Stimulated activated effector memory CD8-positive, alpha-beta T cell treated with anti-CD3 and anti-CD28 coated beads, Interleukin-12 subunit alpha, Interleukin-12 subunit beta, amount 100 ng/mL, for 72 hours (primary cell): ENCODE measurements around the gene KIAA0825.

Experiments used
- ATAC-seq: fragments of 150-1000 bp; cut with Tn5 transposase; 2 replicates; pipeline ENCODE4 v1.10.0; 2021
- DNase-seq, 2 donors: peaks; one replicate each; pipeline ENCODE4 v3.0.0; 2021 to 2022; ENCODE audit warnings: low spot score in 2 of 2
- H3K27ac Mint-ChIP-seq: one replicate; pipeline ENCODE4 v1.8.0; 2022; ENCODE audit warnings: mild to moderate bottlenecking, mixed read lengths
- H3K36me3 Mint-ChIP-seq: one replicate; pipeline ENCODE4 v1.8.0; 2022; ENCODE audit warnings: mild to moderate bottlenecking, mixed read lengths
- H3K4me1 Mint-ChIP-seq: one replicate; pipeline ENCODE4 v1.8.0; 2022; ENCODE audit warnings: mixed read lengths
- H3K4me3 Mint-ChIP-seq: one replicate; pipeline ENCODE4 v1.8.0; 2022; ENCODE audit warnings: mild to moderate bottlenecking, mixed read lengths
- H3K9me3 Mint-ChIP-seq: one replicate; pipeline ENCODE4 v1.8.0; 2022; ENCODE audit warnings: mixed read lengths

The KIAA0825 gene

DNA sequence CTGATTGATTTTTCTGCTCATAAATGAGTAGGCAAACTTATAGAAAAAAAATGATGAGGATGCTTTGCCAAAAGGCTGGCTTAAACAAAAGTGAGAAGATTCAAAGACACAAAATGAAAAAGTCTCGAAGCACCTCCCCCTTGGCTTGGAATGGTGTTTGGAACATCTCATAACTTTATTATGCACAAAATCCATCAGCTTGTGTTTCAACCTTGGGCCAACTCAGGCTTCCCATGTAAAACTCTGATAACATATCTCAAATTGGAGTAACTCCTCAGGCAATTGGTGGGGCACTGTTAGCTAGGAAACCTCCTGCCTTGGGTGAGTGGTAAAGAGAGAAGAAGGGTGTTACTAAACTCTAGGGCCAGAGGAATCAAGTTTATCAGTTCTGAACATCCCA is 176.3 kb downstream of the KIAA0825 start:
- ATAC-seq (no peak), DNase-seq (no peak)
- Mint-ChIP-seq H3K27ac (no peak overlapping the region), H3K4me1 (no peaks in the 10 kb centered on the region), H3K4me3 (no peak overlapping the region), H3K36me3 (no peaks in the 10 kb centered on the region), H3K9me3 (no peaks in the 10 kb centered on the region)

GRCh38 chr5:94440015-94440414 is 178.4 kb downstream of the KIAA0825 start:
- Mint-ChIP-seq H3K27ac (no peak overlapping the region), H3K9me3 (no peaks in the 10 kb centered on the region), H3K4me3 (no peak overlapping the region), H3K36me3 (no peaks in the 10 kb centered on the region), H3K4me1 (no peaks in the 10 kb centered on the region)
- ATAC-seq: no peak
- no peak for DNase-seq

GRCh38 chr5:94433397-94434163 is 184.8 kb downstream of the KIAA0825 start:
- DNase-seq: no peak
- ATAC-seq: no peak

DNA sequence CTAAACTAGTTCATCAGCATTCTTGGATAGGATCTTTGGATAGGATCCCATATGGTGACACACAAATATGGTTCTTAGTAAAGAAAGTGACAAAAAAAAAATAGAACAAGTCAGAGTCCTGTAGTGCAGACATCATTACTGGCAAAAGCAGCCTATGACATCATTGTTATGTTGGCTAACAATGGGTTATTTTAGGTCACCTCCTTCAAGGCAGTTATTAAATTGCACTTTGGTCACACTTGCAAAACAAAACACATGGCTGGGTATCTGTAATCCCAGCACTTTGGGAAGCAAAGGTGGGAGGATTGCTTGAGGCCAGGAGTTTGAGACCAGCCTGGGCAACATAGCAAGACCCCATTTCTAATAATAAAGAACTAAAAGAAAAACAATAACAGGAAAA is 185.9 kb downstream of the KIAA0825 start:
- Mint-ChIP-seq H3K4me1 (no peaks in the 10 kb centered on the region), H3K27ac (no peak overlapping the region), H3K4me3 (no peak overlapping the region), H3K9me3 (peaks cover 6% of the 10 kb centered on the region), H3K36me3 (no peaks in the 10 kb centered on the region)
- DNase-seq (no peak), ATAC-seq (no peak)

More at GRCh38 chr5:94433397-94434163, 184.8 kb downstream of the KIAA0825 start:
- Mint-ChIP-seq H3K27ac (no peak overlapping the region), H3K36me3 (no peaks in the 10 kb centered on the region), H3K9me3 (peaks cover 2% of the 10 kb centered on the region), H3K4me3 (no peak overlapping the region), H3K4me1 (no peaks in the 10 kb centered on the region)

DNA sequence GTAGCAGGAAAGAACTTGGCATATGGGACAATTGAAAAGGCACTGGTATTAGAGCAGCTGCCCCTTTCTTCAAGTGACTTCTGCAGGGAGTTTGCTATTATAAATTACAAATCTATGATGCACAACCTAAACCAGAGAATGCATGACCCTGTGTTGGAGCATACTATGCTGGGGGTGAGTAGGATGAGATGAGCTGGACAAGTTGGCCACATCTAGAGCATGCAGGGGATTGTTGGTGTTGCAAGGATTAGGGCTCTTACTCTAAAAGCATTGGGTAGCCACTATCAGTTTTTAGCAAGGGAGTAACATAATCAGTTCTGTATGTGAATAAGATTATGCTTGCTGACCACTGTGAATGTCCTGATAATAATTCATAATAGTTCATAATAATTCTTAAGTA is 186.7 kb downstream of the KIAA0825 start:
- Mint-ChIP-seq H3K4me3 (no peak overlapping the region), H3K9me3 (peaks cover 6% of the 10 kb centered on the region), H3K4me1 (no peaks in the 10 kb centered on the region), H3K27ac (no peak overlapping the region), H3K36me3 (no peaks in the 10 kb centered on the region)
- ATAC-seq (no peak), DNase-seq (no peak)

DNA sequence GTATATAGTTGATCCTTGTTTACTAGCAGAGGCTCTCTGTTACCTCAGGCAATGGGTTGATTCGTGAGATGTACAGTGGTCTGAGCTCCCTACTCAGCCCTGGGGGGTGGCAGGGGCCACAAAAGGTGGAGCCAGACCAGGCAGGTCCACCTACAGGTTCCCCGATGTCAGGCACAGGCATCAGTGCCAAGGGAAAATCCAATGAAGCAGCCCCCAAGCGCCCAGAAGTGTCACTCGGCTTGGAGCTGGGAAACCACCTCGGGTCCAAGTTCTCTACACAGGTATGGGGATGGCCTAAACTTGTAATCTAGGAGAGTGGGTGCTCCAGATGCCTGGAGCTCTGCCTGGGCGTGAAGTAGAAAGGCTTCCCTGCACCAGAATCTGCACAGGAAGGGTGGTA is 188.8 kb downstream of the KIAA0825 start:
- Mint-ChIP-seq H3K36me3 (no peaks in the 10 kb centered on the region), H3K27ac (no peak overlapping the region), H3K4me3 (no peak overlapping the region), H3K4me1 (no peaks in the 10 kb centered on the region), H3K9me3 (peaks cover 6% of the 10 kb centered on the region)
- ATAC-seq (no peak), DNase-seq (no peak)

- Mint-ChIP-seq H3K4me1 (no peaks in the 10 kb centered on the region), H3K9me3 (peaks cover 6% of the 10 kb centered on the region), H3K36me3 (no peaks in the 10 kb centered on the region), H3K27ac (no peak overlapping the region), H3K4me3 (no peak overlapping the region)
- DNase-seq (no peak), ATAC-seq (no peak)
Measured at GRCh38 chr5:94425396-94425795, 193.0 kb downstream of the KIAA0825 start.

GRCh38 chr5:94423411-94423810 is 195.0 kb downstream of the KIAA0825 start:
- Mint-ChIP-seq H3K27ac (no peak overlapping the region), H3K36me3 (no peaks in the 10 kb centered on the region), H3K4me3 (no peak overlapping the region), H3K4me1 (no peaks in the 10 kb centered on the region), H3K9me3 (peaks cover 3% of the 10 kb centered on the region)
- ATAC-seq (no peak), DNase-seq (no peak)

DNA sequence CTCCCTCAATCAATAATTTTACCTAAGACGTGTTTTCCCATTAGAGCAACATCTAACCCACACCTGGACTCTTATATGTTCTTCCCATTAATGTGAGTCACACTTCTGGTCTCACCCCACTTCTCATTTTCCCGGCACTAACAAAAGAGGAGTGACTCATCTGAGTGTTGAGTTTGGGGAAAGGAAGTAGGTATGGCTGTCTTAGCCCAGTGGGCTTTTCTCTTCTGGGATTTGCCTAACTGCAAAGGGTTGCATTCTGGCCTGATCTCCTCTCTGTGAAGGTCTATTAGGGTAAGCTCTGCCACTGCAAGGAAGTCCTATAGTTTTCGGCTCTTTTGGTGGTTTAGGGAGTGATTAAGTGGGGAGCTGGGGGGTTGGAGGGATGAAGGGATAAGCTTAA is 195.6 kb downstream of the KIAA0825 start:
- ATAC-seq (no peak), DNase-seq (no peak)
- H3K36me3 Mint-ChIP-seq: no peaks in the 10 kb centered on the region
- no peaks in the 10 kb centered on the region for H3K4me1 Mint-ChIP-seq
- H3K27ac Mint-ChIP-seq: no peak overlapping the region
- no peak overlapping the region for H3K4me3 Mint-ChIP-seq
- H3K9me3 Mint-ChIP-seq: peaks cover 2% of the 10 kb centered on the region

- Mint-ChIP-seq H3K27ac (no peak overlapping the region), H3K4me3 (no peak overlapping the region)
Measured at GRCh38 chr5:94420885-94421284, 197.5 kb downstream of the KIAA0825 start.

GRCh38 chr5:94415798-94416197 is 202.6 kb downstream of the KIAA0825 start:
- H3K9me3 Mint-ChIP-seq: no peaks in the 10 kb centered on the region
- H3K27ac Mint-ChIP-seq: no peak overlapping the region
- no peaks in the 10 kb centered on the region for H3K4me1 Mint-ChIP-seq
- ATAC-seq (no peak), DNase-seq (no peak)
- H3K36me3 Mint-ChIP-seq: no peaks in the 10 kb centered on the region
- no peak overlapping the region for H3K4me3 Mint-ChIP-seq

More at GRCh38 chr5:94420885-94421284, 197.5 kb downstream of the KIAA0825 start:
- ATAC-seq (no peak), DNase-seq (no peak)
- H3K36me3 Mint-ChIP-seq: no peaks in the 10 kb centered on the region
- H3K4me1 Mint-ChIP-seq: no peaks in the 10 kb centered on the region
- H3K9me3 Mint-ChIP-seq: no peaks in the 10 kb centered on the region

GRCh38 chr5:94409440-94409839 is 209.0 kb downstream of the KIAA0825 start:
- Mint-ChIP-seq H3K27ac (no peak overlapping the region), H3K4me1 (no peaks in the 10 kb centered on the region), H3K4me3 (no peak overlapping the region), H3K9me3 (peaks cover 6% of the 10 kb centered on the region), H3K36me3 (no peaks in the 10 kb centered on the region)
- DNase-seq (no peak), ATAC-seq (no peak)

GRCh38 chr5:94407023-94407422 is 211.4 kb downstream of the KIAA0825 start:
- Mint-ChIP-seq H3K4me3 (no peak overlapping the region), H3K36me3 (no peaks in the 10 kb centered on the region), H3K4me1 (no peaks in the 10 kb centered on the region), H3K27ac (no peak overlapping the region), H3K9me3 (peaks cover 6% of the 10 kb centered on the region)
- no peak for DNase-seq
- ATAC-seq: no peak

- no peaks in the 10 kb centered on the region for H3K9me3 Mint-ChIP-seq
- H3K4me3 Mint-ChIP-seq: no peak overlapping the region
- H3K36me3 Mint-ChIP-seq: no peaks in the 10 kb centered on the region
- ATAC-seq (no peak), DNase-seq (no peak)
- no peaks in the 10 kb centered on the region for H3K4me1 Mint-ChIP-seq
- no peak overlapping the region for H3K27ac Mint-ChIP-seq
Measured at GRCh38 chr5:94403483-94403882, 214.9 kb downstream of the KIAA0825 start.

DNA sequence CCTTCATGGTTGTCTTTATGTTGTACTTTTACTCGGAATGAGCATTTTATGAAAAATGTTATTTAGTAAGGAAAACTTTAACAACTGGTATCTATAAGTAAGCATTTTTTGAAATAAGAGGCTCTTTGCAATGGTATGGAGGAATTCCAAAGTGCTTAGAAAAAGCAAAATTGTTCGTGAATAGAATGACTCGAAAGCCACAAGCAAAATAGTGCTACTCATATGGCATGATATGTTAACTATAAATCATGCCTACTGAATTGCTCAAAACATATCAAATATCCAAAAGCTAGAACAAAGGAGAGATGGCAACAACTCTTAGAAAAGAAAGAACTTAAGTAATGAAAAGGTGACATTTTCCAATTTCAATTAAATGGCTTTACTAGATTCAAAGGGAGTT is 216.3 kb downstream of the KIAA0825 start:
- DNase-seq (no peak), ATAC-seq (no peak)
- Mint-ChIP-seq H3K4me3 (no peak overlapping the region), H3K9me3 (no peaks in the 10 kb centered on the region), H3K27ac (no peak overlapping the region), H3K4me1 (no peaks in the 10 kb centered on the region), H3K36me3 (no peaks in the 10 kb centered on the region)

DNA sequence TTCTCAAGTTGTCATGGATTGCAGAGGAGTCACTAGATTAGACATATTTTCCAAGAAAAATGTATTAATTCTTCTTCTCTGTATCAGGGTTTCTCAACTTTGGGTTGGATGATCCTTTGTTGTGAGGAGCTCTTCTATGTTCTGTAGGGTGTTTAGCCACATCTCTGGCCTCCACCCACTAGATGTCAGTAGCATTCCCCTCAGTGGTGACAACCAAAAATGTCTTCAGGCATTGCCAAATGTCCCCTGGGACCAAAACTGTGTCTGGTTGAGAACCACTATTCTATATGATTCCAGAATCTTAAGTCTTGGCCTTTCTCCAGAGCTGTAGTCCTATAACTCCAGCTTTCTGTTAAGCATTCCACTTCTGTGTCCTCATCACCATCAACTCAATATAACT is 220.9 kb downstream of the KIAA0825 start:
- no peaks in the 10 kb centered on the region for H3K36me3 Mint-ChIP-seq
- ATAC-seq: no peak

More for the DNA sequence above, 220.9 kb downstream of the KIAA0825 start:
- no peak overlapping the region for H3K27ac Mint-ChIP-seq
- no peak overlapping the region for H3K4me3 Mint-ChIP-seq
- no peak for DNase-seq
- H3K4me1 Mint-ChIP-seq: no peaks in the 10 kb centered on the region
- H3K9me3 Mint-ChIP-seq: no peaks in the 10 kb centered on the region
